Lower leg skin (tissue), 3 donors: Measurements from ENCODE around the gene ALDH7A1.

Experiments
- POLR2A ChIP-seq, 2 donors: fragments of 450-650 bp; IDR thresholded peaks; one replicate each; pipeline ENCODE4 v1.6.1; 2016 to 2017; ENCODE audit warnings: antibody characterized with exemption in 2 of 2, mild to moderate bottlenecking in 1 of 2, moderate library complexity in 1 of 2
- TF ChIP-seq, protein P1 (sequence below), 3 donors: fragments of 450-650 bp; IDR thresholded peaks; one replicate each; pipeline ENCODE4 v1.5.1; 2016; ENCODE audit warnings: antibody characterized with exemption in 3 of 3, mild to moderate bottlenecking in 3 of 3, moderate library complexity in 2 of 3

DNA sequence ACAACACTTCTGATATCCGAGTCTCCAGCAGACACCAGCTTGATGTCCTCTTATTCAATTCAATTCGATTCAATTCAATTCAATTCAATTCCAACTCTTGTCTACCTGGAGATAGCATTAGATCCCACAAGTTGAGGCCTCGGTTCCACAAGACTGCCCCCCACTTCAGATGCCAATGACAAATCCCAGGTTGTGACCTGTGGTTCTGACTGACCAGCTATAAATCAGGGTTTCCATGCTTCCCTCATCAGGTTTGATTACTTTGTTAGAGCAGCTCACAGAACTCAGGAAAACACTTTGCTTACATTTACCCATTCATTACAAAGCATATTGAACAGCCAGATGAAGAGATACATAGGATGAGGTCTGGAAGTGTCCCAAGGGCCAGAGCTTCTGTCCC, 82.6 kb downstream of the ALDH7A1 start:
- TF ChIP-seq, protein P1, sequence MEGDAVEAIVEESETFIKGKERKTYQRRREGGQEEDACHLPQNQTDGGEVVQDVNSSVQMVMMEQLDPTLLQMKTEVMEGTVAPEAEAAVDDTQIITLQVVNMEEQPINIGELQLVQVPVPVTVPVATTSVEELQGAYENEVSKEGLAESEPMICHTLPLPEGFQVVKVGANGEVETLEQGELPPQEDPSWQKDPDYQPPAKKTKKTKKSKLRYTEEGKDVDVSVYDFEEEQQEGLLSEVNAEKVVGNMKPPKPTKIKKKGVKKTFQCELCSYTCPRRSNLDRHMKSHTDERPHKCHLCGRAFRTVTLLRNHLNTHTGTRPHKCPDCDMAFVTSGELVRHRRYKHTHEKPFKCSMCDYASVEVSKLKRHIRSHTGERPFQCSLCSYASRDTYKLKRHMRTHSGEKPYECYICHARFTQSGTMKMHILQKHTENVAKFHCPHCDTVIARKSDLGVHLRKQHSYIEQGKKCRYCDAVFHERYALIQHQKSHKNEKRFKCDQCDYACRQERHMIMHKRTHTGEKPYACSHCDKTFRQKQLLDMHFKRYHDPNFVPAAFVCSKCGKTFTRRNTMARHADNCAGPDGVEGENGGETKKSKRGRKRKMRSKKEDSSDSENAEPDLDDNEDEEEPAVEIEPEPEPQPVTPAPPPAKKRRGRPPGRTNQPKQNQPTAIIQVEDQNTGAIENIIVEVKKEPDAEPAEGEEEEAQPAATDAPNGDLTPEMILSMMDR (IDR thresholded peaks at IDR 0.05): no peak
- TF ChIP-seq POLR2A (IDR thresholded peaks at IDR 0.05): no peak
